Activated CD4-positive, CD25-positive, alpha-beta regulatory T cell (primary cell): ENCODE measurements around the gene PNMA8B.
"Not testable (repeated sequence)": the region's sequence is repeated elsewhere in the genome, so short reads cannot be mapped to it uniquely, and the experiment has no call there.

Source experiments
- DNase-seq, 4 experiments: peaks; one replicate each; lab custom pipeline; 2025; lab: John Stamatoyannopoulos, UW

Gene PNMA8B

DNA sequence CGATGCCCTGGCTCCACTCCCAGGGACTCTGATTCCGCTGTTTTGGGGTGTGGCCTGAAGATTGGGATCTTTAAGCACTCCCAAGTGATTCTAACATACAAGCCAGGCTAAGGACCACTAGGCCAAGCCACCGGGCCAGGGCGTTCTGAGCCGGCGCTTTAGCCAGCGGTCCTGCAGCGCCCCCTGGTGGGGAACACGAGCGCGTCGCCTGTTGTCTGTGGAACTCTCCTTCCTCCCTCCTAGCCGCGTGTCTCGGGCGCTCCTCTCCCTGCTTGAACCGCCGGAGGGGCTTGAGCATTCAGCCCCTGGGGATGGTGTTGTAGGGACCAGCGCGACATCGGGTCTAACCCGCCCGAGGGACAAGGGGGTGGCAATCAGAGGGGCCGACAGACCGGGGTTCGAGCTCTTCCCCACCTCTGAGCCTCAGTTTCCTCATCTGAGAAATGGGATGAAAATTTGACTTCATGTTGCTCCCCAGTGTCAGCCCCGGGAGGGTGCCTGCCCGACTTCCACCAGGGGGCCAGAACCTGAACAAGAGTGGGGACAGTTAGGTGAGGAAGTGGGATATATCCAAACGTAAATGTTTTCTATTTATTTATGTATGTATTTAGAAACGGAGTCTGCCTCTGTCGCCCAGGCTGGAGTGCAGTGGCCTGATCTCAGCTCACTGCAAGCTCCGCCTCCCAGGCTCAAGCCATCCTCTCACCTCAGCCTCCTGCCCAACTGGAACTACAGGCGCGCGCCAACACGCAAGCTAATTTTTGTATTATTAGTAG, 18.0 kb upstream of the PNMA8B start:
- DNase-seq, result peak; percentile 73 to 84 (median 79)

DNA sequence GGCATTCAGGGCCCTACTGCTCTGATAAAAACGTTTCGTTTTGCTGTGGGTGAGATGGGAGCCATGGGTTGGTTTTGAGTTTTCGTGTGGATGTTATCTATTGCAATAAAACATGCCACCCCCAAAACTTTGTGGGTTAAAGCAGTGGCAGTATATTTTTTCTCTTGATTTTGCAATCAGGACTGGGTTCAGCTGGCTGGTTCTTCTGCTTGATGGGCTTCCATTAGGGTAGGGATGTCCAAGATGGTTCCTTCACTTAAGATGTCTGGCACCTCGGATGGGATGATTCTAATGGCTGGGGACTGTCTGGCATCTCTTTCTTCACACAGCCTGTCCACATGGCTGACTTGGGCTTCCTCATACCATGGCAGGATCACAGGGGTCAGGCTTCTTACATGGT, 15.6 kb upstream of the PNMA8B start:
- no peak for DNase-seq

DNA sequence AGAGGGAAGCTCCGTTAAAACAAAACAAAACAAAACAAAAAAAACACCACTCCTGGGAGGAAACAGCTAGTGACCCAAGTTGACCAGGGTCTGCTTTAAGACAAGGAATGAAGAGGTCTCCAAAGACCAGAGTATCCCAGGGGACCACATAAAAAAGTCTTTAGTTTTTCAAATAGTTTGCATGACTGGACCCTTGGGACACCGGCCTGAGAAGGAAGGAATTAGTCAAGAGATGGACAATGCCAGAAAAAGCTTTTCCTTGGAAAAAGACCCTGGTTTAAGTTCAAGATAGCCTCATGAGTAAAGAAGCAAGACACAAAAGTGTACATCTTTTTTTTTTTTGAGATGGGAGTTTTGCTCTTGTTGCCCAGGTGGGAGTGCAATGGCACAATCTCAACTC, 12.5 kb upstream of the PNMA8B start:
- DNase-seq, result no peak

DNA sequence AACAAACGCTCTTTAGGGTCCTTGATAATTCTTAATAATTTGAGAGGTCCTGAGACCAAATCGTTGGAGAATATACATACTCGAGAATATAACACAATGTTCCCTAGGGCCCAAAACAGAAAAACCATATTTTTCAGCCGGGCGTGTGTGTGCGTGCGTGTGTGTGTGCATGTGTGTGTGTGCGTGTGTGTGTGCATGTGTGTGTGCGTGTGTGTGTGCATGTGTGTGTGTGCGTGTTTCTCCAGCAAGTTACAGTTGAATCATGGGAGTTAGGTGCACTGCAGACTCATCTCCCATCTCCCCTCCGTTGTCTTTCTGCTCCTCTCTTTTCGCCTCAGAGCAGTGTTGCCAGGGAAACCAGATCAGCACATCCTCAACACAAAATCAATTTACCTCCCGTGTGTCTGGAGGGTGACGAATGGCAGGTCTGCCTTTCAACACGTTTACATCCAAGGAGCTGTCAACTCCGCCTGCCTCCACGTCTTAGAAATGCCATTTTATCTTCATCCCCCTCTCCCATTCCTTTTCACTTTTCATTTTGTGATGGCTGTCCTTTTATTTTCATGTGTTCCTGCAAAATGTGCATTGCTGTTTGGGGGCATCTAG, 8.3 kb upstream of the PNMA8B start:
- DNase-seq, result no peak

DNA sequence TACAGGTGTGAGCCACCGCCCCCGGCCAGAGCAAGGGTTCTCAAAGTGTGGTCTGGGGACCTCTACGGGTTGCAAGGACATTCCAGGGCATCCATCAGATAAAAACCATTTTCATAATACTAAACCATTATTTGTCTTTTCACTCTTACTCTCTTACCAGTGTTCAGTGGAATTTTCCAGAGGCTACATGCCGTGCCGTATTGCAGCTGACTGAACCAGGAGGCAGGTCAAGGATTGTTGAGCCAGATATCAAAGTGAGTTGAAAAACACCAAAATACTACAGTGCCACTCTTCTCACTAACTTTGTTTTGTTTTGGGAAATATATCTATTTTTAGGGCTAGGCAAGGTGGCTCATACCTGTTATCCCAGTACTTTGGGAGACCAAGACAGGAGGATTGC, 7.2 kb upstream of the PNMA8B start:
- DNase-seq, result no peak

DNA sequence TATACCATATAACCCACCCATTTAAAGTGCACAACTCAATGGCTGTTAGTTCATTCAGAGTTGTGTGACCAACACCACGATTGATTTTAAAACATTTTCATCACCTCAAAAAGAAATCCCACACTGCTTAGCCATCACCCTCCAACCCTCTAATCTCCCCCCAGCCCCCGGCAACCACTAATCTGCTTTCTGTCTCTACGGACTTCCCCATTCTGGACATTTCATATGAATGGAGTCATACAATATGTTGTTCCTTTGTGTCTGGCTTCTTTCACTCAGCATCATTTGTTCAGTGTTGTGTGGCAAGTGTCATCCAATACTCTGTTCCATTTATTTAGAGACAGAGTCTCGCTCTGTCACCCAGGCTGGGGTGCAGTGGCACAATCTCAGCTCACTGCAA, 4.0 kb upstream of the PNMA8B start:
- DNase-seq, result no peak

DNA sequence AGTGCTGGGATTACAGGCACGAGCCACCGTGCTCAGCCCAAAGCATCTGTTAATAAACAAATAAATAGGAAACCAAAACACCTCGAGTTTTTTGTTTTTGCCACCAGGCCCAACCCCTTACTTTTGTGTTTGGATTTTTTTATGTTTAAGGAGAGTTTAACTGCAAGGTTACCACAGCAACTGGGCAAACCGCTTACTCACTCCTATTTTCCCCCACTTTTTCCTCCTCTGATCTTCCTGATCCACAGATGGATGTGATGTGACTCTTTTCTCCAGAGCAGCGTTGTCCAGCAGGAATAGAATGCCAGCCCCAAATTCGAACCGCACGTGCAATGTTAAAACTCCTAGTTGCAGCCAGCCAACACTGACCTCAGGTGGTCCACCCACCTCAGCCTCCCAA, 2.1 kb upstream of the PNMA8B start:
- no peak for DNase-seq

DNA sequence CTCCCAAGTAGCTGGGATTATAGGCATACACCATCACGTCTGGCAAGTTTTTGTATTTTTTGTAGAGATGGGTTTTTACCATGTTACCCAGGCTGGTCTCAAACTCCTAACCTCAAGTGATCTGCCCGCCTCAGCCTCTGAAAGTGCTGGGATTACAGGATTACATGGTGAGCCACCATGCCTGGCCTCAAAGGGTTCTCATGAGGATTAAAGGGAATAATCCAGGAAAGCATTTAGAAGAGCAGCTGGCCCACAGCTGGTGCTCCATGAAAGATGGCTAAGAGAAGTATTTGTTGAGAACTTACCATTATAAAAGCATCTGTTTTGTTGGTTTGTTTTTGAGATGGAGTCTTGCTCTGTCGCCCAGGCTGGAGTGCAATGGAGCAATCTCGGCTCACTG, 1.2 kb upstream of the PNMA8B start:
- not testable (repeated sequence) for DNase-seq

DNA sequence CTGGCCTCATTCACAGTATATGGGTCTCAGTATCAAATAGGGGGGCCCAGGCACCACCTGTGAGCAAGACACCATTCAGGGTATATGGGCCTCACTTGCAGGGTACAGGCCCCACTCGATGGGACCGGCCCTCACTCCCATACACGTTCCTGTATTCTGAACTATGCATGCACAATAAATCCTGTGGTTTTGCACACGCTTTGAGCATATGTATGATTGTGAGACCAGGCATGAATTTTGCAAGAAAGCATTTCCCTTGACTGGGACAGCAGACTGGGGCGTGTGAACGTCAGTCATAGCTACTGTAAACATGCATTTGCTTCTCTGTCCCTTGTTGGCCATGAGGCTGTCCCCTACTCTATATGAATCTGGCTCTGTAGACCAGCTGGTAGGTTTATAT, 637 bp upstream of the PNMA8B start:
- no peak for DNase-seq

DNA sequence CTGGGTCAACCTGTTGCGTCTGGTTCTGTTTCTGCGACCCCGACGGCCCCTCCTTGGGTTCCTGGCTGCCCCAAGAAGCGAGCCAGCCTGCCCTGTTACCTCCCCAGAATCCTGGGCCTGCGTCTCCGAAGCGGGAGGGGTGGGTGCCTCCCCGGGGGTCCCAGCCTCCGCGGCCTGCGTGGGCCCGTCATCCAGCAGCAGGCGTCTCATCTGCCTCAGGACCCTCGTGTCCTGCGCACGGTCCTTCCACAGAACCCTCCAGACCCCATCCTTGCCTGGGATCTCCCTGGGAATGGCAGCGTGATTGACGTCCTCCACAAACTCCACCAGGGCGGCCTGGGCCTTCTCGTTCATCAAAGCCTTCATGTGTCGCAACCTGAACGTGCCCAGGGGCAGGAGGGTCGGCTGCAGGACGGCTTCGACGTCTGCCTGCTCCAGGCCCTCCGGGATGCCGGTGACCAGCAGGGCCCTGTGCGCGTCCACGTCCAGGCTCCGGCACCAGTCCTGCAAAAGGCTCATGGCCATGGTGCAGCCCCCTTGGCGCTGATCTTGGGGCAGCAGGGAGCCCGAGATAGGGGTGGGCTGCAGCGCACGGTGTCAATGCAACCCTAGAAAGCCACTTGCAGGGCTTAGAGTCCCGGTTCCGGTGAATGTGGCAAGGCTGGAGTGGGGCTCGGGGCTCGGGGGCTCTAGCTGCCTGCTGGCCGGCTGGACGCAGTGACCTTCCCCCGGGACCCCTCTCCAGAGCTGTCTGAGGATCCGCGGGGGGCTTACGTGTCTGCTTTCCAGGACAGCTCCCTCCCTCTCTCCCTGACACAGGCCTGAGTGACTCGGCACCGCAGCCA, 504 bp downstream of the PNMA8B start:
- no peak for DNase-seq

DNA sequence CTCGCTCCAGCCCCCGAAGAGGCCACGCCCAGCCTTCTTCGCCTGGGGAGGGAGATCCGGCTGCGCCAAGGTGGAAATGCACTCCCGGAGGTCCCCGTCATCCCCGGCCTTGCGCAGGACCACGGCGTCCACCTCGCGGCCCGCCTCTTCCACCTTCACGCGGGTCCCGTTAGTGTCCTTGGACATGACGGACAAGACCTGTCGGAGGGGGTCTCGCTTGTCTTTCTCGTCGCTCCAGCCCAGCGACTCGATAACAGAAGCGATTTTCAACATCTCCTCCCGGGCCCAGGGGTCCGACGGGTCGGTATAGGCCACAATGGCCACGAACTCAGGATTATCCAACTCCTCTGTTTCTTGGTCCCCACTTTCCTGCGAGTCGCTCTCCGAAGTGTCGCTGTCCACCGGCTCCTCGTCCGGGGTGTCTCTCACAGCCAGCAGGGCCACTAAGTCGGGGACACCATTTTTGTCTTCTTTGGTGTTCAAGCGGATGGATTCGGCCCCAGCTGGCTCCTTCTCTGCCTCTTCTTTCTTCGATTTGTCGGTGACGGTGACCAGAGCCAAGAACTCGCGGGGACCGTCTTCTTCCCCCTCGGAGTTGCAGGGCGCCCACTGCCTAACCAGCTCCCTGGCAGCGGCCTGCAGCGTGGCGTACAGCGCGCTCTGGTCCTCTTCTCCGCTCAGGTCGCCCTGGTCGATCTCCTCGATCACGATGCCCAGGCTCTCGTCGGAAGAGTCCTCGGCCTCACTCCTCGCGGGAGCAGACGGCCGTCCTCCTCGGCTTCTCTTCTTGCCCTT, 1.3 kb downstream of the PNMA8B start:
- no peak for DNase-seq

DNA sequence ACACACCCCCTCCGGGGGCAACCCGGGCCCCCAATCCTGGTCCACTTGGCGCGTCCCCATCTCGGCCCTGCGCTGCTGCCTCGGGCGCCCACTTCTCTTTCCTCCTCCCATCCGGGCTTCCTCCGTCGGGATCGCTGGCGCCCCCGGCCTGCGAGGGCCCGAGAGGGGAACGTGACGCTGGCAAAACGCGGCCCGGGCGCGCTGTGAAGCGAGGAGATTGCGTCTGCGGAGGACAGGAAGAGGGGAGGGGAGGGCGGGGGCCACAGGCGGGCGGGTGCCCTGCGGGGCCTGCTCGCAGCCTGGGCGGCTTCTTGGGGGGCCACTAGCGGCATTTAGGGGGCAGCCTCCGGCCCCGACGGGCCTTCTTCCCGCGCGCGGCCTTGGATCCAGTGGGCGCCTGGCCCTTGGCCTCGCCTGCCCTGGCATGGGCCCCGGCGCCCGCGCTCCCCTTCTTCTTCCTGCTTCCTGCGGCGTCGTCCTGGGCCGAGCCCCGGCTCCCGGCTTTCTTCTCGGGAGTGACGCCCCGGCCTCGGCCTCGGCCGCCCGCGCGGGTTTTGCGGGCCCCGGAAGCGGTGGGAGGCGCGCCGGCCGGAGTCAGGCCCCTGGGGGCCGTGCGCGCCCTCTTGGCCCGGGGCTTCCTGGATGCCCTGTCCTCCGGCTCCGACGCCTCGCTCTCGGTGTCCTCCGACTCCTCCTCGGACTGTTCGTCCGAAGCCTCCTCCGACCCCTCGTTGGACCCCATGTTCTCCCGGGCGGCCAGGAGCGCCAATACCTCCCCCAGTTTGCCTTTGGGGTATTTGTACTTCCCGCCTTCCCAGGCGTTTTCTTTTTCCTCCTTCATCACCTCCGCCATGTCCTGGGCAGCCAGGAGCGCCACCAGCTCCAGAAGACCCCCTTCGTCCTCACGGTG, 2.2 kb downstream of the PNMA8B start:
- DNase-seq, result peak in 1 of 4 experiments; percentile 25

DNA sequence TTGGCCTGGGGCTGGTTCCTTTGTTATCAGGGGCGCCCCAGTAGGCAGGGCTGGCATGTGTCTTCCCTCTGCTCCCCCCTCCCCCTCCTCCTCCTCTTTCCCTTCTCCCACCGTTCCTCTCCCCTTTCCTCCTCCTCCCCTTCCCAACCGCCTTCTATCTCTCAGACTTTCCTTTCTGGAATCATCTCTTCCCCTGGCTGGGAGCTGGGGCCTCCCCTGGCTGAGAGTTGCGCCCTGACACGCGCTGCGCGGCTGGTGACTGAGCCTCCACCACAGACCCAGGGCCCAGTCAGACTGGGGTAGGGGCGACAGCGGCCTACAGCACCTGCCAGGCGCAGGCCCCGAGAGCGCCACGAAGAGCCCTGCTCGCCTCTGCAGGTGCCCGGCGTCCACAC, 2.8 kb downstream of the PNMA8B start:
- DNase-seq, result no peak

DNA sequence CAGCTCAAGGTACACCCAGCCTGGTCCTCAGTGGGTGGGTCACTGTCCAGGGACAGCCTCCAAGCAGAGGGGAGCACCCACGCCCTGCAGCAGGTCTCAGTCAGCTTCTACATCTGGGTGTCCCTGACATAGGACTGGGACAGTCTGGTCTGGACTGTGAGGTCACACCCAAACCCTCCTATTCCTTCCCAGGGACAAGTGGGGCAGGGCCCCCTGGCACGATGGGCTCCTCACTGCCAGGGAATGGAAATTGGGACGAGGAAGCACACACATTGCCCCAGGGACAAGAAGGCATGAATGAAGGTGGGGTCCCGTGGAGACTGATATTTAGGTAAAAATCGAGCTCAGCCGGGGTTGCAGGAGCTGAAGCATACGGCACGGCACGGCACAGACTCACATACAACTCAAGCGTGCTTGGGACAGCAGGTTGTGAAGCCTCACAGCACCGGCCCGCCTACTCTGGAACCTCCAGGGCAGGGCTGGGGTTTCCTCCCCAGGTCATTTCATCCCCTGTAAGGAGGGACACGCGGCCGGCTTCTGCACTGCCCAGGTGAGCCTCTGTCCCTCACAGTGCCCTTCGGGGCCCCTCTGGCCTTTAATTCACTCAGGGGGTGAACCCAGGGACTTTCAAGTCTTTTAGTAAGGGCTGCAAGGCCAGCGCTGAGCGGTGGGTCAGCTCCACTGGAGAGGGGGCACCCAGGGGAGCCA, 3.5 kb downstream of the PNMA8B start:
- no peak for DNase-seq

DNA sequence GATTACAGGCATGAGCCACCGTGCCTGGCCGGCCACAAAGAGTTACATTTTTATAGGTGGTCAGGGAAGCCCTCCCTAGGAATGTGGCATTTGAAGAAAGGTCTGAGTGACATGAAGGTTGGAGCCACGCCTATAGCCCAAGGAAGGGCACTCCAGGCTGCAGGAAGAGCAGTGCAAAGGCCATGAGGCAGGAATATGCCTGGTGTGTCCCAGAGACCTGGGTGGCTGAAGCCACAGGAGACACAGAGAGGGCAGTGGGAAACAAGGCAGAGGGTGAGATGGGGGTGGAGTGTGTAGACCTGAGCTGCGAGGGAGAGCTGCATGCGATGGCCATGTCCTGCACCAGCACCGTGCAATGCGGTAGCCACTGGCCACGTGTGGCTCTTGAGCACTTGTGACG, 4.9 kb downstream of the PNMA8B start:
- DNase-seq, result no peak

DNA sequence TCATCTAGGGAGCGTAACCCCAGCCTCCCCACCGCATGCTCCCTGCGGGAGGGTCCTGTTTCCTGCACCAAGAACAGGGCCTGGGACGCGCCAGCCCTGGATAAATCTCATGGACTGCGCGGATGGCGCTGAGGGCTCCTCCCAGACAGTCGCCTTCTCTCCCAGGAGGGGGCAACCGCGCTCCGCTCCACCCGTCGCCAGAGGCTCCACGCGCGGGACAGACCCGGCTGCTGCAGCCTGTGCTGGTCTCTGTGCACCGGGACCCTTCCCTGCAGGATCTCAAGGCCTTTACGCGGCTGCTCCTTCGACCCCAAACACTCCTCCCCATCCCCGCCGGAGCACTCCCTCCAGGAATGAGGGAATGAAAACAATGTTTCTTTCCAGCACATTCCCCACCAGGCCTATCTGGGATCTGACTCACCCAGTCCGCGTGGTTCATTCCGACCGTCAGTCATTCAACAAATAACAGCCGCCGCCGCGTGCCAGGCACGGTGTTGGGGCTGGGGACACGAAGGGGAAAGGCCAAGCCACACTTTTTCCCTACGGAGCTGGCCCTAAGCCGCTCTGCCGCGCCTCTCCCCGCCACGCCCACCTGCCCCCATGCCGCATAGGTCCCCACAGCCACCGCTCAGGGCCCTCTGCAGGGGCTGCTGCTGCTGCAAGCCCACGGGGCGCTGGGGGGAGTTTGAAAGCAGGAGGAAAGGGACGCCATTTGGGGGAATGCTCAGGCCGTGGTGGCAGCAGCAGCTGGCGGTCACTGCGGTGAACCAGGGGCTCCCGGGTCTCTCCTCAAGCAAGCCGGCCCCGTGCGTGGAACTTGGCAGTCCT, 6.0 kb downstream of the PNMA8B start:
- DNase-seq, result no peak

DNA sequence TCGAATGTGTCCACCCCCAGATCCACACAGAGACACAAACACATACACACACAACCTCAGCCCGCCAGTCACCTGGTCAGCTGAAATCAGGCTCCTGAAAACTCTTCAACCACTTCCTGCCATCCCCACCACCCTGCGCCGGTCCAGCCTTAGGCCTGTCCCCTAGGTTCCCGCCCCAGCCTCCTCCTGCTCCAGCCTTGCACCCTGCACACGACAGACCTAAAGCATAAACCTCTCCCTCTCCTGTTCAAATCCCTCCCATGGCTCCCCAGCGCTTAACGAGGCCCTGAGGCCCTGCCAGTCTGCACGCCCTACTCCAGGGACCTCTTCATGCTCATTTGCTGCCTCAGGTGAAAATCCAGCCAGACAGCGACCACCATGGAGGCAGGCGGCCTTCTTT, 7.1 kb downstream of the PNMA8B start:
- no peak for DNase-seq

DNA sequence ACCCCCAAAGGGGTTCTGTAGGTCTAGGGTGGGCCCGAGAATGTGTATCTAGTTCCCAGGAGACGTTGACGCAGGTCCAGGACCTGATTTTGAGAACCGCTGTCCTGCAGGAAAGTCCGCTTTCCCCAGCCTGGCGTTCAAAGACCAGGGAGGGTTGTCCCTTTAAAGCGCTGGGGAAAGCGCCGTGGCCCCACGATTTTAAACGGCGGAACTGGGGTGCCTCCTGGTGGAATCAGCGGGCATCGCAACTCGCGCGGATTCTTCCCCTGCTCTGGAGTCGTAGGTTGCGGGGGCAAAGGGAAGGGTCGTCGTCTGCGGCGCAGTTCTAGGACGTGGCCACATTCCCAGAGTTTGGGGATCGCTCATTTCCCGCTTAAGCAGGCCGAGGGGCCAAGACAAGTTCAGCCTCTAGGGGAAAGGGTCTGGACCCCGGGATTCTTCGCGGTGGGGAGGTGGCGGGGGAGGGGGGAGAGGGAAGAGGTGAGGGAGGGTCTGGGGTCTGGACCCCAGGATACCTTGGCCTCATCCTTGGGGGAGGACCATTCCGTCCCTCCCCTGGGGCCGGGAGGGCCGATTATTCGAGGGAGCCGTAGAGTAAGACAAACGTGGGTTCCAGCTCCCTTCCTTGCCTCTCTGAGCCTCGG, 7.7 kb downstream of the PNMA8B start:
- DNase-seq, result peak; percentile 33 to 75 (median 50)

DNA sequence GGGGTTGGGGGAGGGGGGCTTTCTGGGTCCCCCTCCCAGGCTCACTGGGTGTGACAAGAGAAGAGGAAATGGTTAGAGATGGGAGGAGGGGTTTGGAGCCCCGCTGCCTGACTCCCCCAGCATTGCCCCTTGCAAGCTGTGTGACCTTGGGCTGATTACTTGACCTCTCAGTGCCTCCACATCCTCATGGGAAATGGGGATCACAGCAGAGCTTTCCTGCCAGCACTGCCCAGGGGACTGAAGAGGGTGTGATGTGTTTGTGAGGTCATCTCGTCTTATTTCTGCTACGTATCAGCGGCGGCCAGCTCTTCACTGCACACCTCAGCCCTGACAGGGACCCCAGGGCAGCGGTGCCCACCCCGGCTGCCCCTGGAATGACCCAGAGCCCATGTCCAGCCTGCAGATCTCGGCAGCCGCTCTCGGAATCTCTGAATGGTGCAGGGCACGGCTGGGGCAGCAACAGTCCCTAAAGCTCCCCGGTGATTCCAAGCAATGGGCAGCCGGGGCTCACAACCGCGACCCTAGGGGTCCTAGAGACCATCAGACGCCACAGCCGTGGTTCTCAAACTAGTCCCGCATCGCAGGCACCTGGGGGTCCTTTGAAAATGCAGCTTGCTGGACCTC, 8.4 kb downstream of the PNMA8B start:
- no peak for DNase-seq
